KMS-11 (cell line): Measurements from ENCODE around the gene CGB2.

ENCODE experiments used
- H2AFZ ChIP-seq: fragments of 200-600 bp; sonication (generic); 2 replicates; pipeline ENCODE4 v1.6.1; 2016; ENCODE audit warnings: antibody characterized with exemption, mixed run types, low read depth
- H3K27ac ChIP-seq: fragments of 200-600 bp; sonication (generic); 2 replicates; pipeline ENCODE4 v1.6.1; 2016; ENCODE audit warnings: mild to moderate bottlenecking, mixed run types
- H3K27me3 ChIP-seq: fragments of 200-600 bp; sonication (generic); 2 replicates; pipeline ENCODE4 v1.6.1; 2017; ENCODE audit warnings: mild to moderate bottlenecking, low read depth, mixed run types, moderate library complexity; ENCODE audit not compliant: insufficient read depth
- H3K36me3 ChIP-seq: fragments of 200-600 bp; sonication (generic); 2 replicates; pipeline ENCODE4 v1.6.1; 2017; ENCODE audit warnings: mild to moderate bottlenecking, mixed run types; ENCODE audit not compliant: insufficient read depth
- H3K4me1 ChIP-seq: fragments of 200-600 bp; sonication (generic); 2 replicates; pipeline ENCODE4 v1.6.1; 2016; ENCODE audit warnings: mild to moderate bottlenecking, low read depth, mixed run types; ENCODE audit not compliant: poor library complexity, severe bottlenecking
- H3K4me2 ChIP-seq: fragments of 200-600 bp; sonication (generic); 2 replicates; pipeline ENCODE4 v1.7.0; 2016; ENCODE audit warnings: mild to moderate bottlenecking, mixed run types
- H3K4me3 ChIP-seq: fragments of 200-600 bp; sonication (generic); IDR thresholded peaks from 2 replicates; pipeline ENCODE4 v1.6.1; 2017; ENCODE audit warnings: low read depth, low read length, mixed read lengths; ENCODE audit not compliant: insufficient read depth
- H3K79me2 ChIP-seq: fragments of 200-600 bp; sonication (generic); 2 replicates; pipeline ENCODE4 v1.6.1; 2016; ENCODE audit warnings: low read depth, mixed run types; ENCODE audit not compliant: insufficient read depth
- H3K9ac ChIP-seq: fragments of 200-600 bp; sonication (generic); 2 replicates; pipeline ENCODE4 v1.6.1; 2016; ENCODE audit warnings: mild to moderate bottlenecking, mixed run types
- H4K20me1 ChIP-seq: fragments of 200-600 bp; sonication (generic); 2 replicates; pipeline ENCODE4 v1.6.1; 2016; ENCODE audit warnings: mild to moderate bottlenecking, mixed run types; ENCODE audit not compliant: insufficient read depth
- TF ChIP-seq, protein P1 (sequence below): fragments of 200-600 bp; sonication (generic); conservative IDR thresholded peaks from 2 replicates; pipeline ENCODE4 v1.6.1; 2017; ENCODE audit warnings: low read depth, mild to moderate bottlenecking, antibody characterized with exemption, low read length, moderate library complexity, mixed read lengths

Gene CGB2

DNA sequence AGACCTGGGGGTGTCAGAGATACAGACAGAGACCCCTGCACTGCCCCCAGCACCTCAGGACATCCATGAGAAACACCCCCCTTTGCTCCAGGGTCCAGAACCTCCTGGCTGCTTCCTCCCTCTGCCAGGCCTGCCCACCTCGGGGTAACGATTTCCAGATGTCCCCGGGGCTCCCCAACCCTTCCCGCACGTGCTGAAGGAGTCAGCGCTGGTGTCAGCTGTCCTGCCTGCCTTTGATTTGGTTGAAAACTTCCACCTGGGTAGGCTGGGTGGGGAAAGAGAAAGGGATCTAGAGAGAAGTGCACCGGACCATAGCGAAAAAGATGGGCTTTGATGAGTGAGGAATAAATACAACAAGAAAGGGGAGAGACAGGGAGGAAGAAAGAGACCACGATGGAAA is 27.4 kb downstream of the CGB2 start:
- Histone ChIP-seq H3K4me1 (peaks cover 8% of the 10 kb centered on the region), H3K4me3 (no peak overlapping the region), H3K36me3 (no peaks in the 10 kb centered on the region), H3K27ac (no peak overlapping the region), H3K4me2 (no peak overlapping the region), H2AFZ (no peak overlapping the region), H4K20me1 (no peaks in the 10 kb centered on the region), H3K79me2 (no peaks in the 10 kb centered on the region), H3K9ac (no peak overlapping the region), H3K27me3 (peaks cover 87% of the 10 kb centered on the region)
- TF ChIP-seq, protein P1, sequence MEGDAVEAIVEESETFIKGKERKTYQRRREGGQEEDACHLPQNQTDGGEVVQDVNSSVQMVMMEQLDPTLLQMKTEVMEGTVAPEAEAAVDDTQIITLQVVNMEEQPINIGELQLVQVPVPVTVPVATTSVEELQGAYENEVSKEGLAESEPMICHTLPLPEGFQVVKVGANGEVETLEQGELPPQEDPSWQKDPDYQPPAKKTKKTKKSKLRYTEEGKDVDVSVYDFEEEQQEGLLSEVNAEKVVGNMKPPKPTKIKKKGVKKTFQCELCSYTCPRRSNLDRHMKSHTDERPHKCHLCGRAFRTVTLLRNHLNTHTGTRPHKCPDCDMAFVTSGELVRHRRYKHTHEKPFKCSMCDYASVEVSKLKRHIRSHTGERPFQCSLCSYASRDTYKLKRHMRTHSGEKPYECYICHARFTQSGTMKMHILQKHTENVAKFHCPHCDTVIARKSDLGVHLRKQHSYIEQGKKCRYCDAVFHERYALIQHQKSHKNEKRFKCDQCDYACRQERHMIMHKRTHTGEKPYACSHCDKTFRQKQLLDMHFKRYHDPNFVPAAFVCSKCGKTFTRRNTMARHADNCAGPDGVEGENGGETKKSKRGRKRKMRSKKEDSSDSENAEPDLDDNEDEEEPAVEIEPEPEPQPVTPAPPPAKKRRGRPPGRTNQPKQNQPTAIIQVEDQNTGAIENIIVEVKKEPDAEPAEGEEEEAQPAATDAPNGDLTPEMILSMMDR = no peak

DNA sequence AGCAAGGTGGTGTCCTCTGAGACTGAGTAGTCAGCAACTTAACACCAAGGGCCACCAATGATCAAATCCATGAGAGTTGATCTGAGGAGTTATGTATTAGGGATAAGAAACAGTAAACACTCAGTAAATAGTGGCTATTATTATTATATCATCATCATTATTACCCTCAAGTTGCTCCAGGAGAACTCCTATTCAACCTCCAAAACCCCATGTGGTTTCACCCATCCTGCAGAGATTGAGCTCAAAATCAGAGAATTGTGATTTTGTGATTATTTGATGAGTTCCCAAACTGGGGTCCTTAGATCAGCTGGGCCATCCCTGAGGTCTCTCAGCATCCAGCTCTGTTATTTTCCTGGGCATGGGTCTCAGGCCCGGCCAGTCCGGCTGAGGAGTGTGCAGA is 29.3 kb downstream of the CGB2 start:
- Histone ChIP-seq H3K79me2 (no peaks in the 10 kb centered on the region), H3K27me3 (peaks cover 93% of the 10 kb centered on the region), H3K4me3 (no peak overlapping the region), H3K27ac (no peak overlapping the region), H3K4me2 (no peak overlapping the region), H3K4me1 (peaks cover 8% of the 10 kb centered on the region), H4K20me1 (no peaks in the 10 kb centered on the region), H2AFZ (no peak overlapping the region), H3K36me3 (no peaks in the 10 kb centered on the region), H3K9ac (no peak overlapping the region)
- TF ChIP-seq, protein P1 = no peak

DNA sequence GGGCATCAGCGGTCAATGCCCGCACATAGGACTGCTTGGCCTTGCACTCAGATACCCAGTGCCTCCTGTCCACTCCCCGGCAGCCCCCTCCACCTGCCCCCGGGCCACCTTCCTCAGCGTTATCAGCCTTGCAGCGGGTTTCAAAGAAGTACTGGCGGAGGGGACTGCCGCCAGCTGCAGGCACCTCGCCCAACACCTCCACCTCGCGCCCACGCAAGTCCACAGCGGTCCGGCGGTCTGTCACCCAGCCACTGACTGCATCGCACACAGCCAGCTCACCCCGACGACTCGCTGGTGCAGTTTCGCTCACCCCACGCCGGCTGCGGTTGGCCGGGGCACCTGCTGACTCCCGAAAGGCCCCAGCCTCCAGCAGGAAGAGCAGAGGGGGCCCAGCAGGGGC is 29.8 kb downstream of the CGB2 start:
- no peak overlapping the region for H3K4me2 ChIP-seq

DNA sequence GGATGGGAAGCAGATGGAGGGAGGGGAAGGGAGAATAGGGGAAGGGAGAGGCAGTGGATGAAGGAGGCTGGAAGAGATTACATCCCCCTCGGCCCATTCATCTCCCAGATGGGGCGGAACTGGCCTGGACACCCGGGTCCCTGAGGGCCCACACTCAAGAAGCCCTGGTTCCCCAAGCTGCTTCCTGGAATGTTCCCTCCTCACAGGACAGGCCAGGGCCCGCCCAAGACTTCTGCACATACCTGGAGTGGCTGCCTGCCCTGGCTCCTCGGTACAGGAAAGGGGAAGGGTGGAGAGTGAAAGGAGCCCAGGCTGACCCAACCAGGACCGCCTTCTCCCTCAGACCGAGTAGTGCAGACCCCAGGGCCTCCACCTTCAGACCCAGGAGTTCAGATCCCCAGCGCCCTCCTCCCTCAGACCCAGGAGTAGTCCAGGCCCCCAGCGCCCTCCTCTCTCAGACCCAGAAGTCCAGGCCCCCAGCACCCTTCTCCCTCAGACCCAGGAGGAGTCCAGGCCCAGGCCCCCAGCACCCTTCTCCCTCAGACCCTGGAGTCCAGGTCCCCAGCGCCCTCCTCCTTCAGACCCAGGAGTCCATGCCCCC is 32.4 kb downstream of the CGB2 start:
- H4K20me1 ChIP-seq = no peaks in the 10 kb centered on the region
- no peaks in the 10 kb centered on the region for H3K79me2 ChIP-seq
- TF ChIP-seq, protein P1 = no peak
- no peak overlapping the region for H3K4me3 ChIP-seq
- no peaks in the 10 kb centered on the region for H3K36me3 ChIP-seq
- no peak overlapping the region for H2AFZ ChIP-seq
- H3K4me2 ChIP-seq = no peak overlapping the region
- no peak overlapping the region for H3K9ac ChIP-seq
- H3K4me1 ChIP-seq = no peaks in the 10 kb centered on the region
- H3K27ac ChIP-seq = no peak overlapping the region
- peaks cover 92% of the 10 kb centered on the region for H3K27me3 ChIP-seq

More for the DNA sequence above, 29.8 kb downstream of the CGB2 start:
- Histone ChIP-seq H2AFZ (no peak overlapping the region), H3K36me3 (no peaks in the 10 kb centered on the region), H3K9ac (no peak overlapping the region), H3K4me1 (peaks cover 5% of the 10 kb centered on the region), H3K4me3 (no peak overlapping the region), H3K27me3 (peaks cover 93% of the 10 kb centered on the region), H3K79me2 (no peaks in the 10 kb centered on the region), H3K27ac (no peak overlapping the region), H4K20me1 (no peaks in the 10 kb centered on the region)
- TF ChIP-seq, protein P1 = no peak
